Right atrium auricular region (tissue), 2 donors: ENCODE results near the gene TMEM267. TPM values are rescaled to one million over a fixed set of nuclear protein-coding genes. Genes with fewer than 3 reads are reported as not detected.

ENCODE experiments used
- DNase-seq: peaks from one replicate; pipeline ENCODE4 v3.0.0-alpha.2; 2019; ENCODE audit warnings: low spot score
- H3K27ac ChIP-seq, 2 donors: fragments of 200-600 bp; sonication (generic); 1 replicate in 1 of 2; 2 replicates in 1 of 2; pipeline ENCODE4 v1.5.1; 2016 to 2019
- H3K27me3 ChIP-seq, 2 donors: fragments of 200-600 bp; sonication (generic); one replicate each; pipeline versions ENCODE4 v1.5.1 to v1.6.0; 2017 to 2019
- H3K36me3 ChIP-seq: fragments of 200-600 bp; sonication (generic); one replicate; pipeline ENCODE4 v1.5.1; 2016
- H3K4me1 ChIP-seq, 2 donors: fragments of 200-600 bp; sonication (generic); one replicate each; pipeline versions ENCODE4 v1.5.1 to v1.6.0; 2017 to 2019
- H3K4me3 ChIP-seq, 2 donors: fragments of 200-600 bp; sonication (generic); 1 replicate in 1 of 2; 2 replicates in 1 of 2; pipeline ENCODE4 v1.5.1; 2017 to 2019; ENCODE audit warnings: mild to moderate bottlenecking in 1 of 2, moderate library complexity in 1 of 2
- H3K9me3 ChIP-seq, 2 donors: fragments of 200-600 bp; sonication (generic); one replicate each; pipeline ENCODE4 v1.5.1; 2019
- CTCF ChIP-seq, 2 donors: fragments of 200-600 bp; sonication (generic); IDR thresholded peaks; one replicate each; pipeline ENCODE4 v1.5.1; 2019; ENCODE audit warnings: antibody characterized with exemption in 2 of 2
- total RNA-seq, 2 donors: library from RNA; depleted of rRNA; stranded (reverse); fragments of >200 nt; gene quantifications; one replicate each; pipeline ENCODE4 v1.1.0, GENCODE V29; 2016

Gene TMEM267
- total RNA-seq, 2 donors from 2014 or later, result 6.0 to 10.4 TPM

- Histone ChIP-seq H3K27me3 (peaks cover 0 to 4% of the 10 kb centered on the region in 2 donors), H3K27ac (no peak overlapping the region), H3K36me3 (no peaks in the 10 kb centered on the region), H3K9me3 (no peaks in the 10 kb centered on the region), H3K4me1 (peaks cover 0 to 7% of the 10 kb centered on the region in 2 donors), H3K4me3 (no peak overlapping the region)
- DNase-seq, result no peak
- TF ChIP-seq CTCF (IDR thresholded peaks at IDR 0.05), result no peak
These were observed 83.6 kb downstream of the TMEM267 start for GRCh38 chr5:43400082-43400481.

DNA sequence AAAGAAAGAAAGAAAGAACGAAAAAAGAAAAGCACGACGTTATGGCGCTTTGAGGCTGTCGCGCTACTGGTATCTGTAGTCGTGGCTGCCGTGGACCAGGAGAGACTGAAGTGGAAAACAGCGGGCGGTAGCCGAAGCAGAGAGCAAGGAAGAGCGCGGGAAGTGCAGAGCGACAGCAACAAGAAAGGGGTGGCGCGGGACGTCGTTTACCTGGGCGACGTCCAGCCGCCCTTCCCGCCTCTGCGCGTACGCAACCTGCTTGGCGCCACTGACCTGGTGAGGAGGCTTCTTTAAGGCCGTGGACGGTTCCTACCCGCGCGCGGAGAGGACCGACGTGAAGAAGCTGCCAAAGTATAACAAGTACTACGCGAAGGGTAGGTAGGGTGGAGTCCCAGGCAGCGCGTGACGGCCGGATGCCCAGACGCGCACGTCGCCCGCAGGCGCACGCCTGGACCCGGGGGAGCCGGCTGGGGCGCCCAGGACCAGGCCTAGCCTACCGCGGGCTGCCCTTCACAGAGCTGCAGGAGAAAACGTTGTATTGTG, 86.8 kb downstream of the TMEM267 start:
- Histone ChIP-seq H3K27ac (no peak overlapping the region), H3K4me3 (peak overlapping the region; percentile 27 to 47), H3K4me1 (peaks cover 0 to 7% of the 10 kb centered on the region in 2 donors), H3K9me3 (no peaks in the 10 kb centered on the region), H3K27me3 (peaks cover 0 to 4% of the 10 kb centered on the region in 2 donors), H3K36me3 (no peaks in the 10 kb centered on the region)
- peak; percentile 59 for DNase-seq
- TF ChIP-seq CTCF (IDR thresholded peaks at IDR 0.05), result no peak

Other genes starting within 250 kb of the TMEM267 start
- 10 to 100 TPM in 1 of 2 donors, 1 to 10 TPM in 1; 6.3 to 17.5 TPM for gene HMGCS1, start 170.5 kb downstream of the TMEM267 start, total RNA-seq
- gene CCL28, start 71.5 kb downstream of the TMEM267 start, total RNA-seq, result 1 to 10 TPM in 1 of 2 donors, under 1 TPM in 1; 0.30 to 1.3 TPM
- under 1 TPM; 0.51 to 0.56 TPM for gene C5orf34, start 31.3 kb upstream of the TMEM267 start, total RNA-seq
- 10 to 100 TPM; 68.0 to 80.3 TPM for gene PAIP1, start 73.2 kb upstream of the TMEM267 start, total RNA-seq
- gene NNT, start 119.3 kb upstream of the TMEM267 start, total RNA-seq, result 100 to 1,000 TPM; 109 to 328 TPM